HL-60/S4 treated with phorbol 12-myristate 13-acetate at 8.2 ng/mL for 4 days and 3 days (cell line): Measurements from ENCODE around the gene TMEM253.

Source experiments
- in situ Hi-C: fragments of 300-500 bp; cut with MboI; formaldehyde crosslinking; loops from 2 replicates; pipeline ENCODE4 v1.15.0; 2022; ENCODE audit warnings: low sequenced_read_pairs

TMEM253 gene

GRCh38 chr14:21089877-21090193 is 11.0 kb upstream of the TMEM253 start:
- in situ Hi-C loops, result no loop called here

GRCh38 chr14:21090194-21090939 is 10.5 kb upstream of the TMEM253 start:
- in situ Hi-C loops, result no loop called here

- in situ Hi-C loops, result no loop called here
Measured at GRCh38 chr14:21090940-21091663, 9.8 kb upstream of the TMEM253 start.

- in situ Hi-C loops, result no loop called here
Measured at GRCh38 chr14:21091821-21092272, 9.0 kb upstream of the TMEM253 start.

GRCh38 chr14:21092273-21093011 is 8.4 kb upstream of the TMEM253 start:
- in situ Hi-C loops, result no loop called here

GRCh38 chr14:21093018-21093417 is 7.8 kb upstream of the TMEM253 start:
- in situ Hi-C loops, result no loop called here

GRCh38 chr14:21093769-21094681 is 6.8 kb upstream of the TMEM253 start:
- in situ Hi-C loops, result no loop called here

GRCh38 chr14:21095430-21096205 is 5.2 kb upstream of the TMEM253 start:
- in situ Hi-C loops, result no loop called here

- in situ Hi-C loops, result no loop called here
Measured at GRCh38 chr14:21096438-21096837, 4.4 kb upstream of the TMEM253 start.

- in situ Hi-C loops, result no loop called here
Measured at GRCh38 chr14:21096978-21097635, 3.8 kb upstream of the TMEM253 start.

- in situ Hi-C loops, result no loop called here
Measured at GRCh38 chr14:21097636-21098075, 3.2 kb upstream of the TMEM253 start.

- in situ Hi-C loops, result no loop called here
Measured at GRCh38 chr14:21098076-21098891, 2.6 kb upstream of the TMEM253 start, which contains the start of gene ZNF219. Gene ZNF219 (minus strand): TSS chr14:21098655. CDS start chr14:21093591, 5,064 bp downstream.

- in situ Hi-C loops, result no loop called here
Measured at GRCh38 chr14:21098892-21099595, 1.8 kb upstream of the TMEM253 start.

GRCh38 chr14:21099596-21099985 is 1.3 kb upstream of the TMEM253 start:
- in situ Hi-C loops, result no loop called here

GRCh38 chr14:21101802-21102413 is 1.0 kb downstream of the TMEM253 start:
- in situ Hi-C loops, result loop anchor here (5.0 kb wide), 1 partner anchor 90 kb away; no protein-coding TSS in a partner anchor

GRCh38 chr14:21102521-21103410 is 1.9 kb downstream of the TMEM253 start:
- in situ Hi-C loops, result loop anchor here (5.0 kb wide), 1 partner anchor 90 kb away; no protein-coding TSS in a partner anchor
